Vagina (tissue), 2 donors: ENCODE measurements around the gene ULBP2. TPM values are rescaled to one million over a fixed set of nuclear protein-coding genes. Genes with fewer than 3 reads are reported as not detected.
"Not testable (repeated sequence)": the region's sequence is repeated elsewhere in the genome, so short reads cannot be mapped to it uniquely, and the experiment has no call there.

Source experiments
- DNase-seq, 2 donors: peaks; one replicate each; pipeline ENCODE4 v3.0.0-alpha.2; 2017; ENCODE audit errors: extremely low spot score in 2 of 2
- H3K27ac ChIP-seq: fragments of 200-600 bp; sonication (generic); one replicate; pipeline ENCODE4 v1.5.1; 2019
- H3K27me3 ChIP-seq: fragments of 200-600 bp; sonication (generic); one replicate; pipeline ENCODE4 v1.5.1; 2019
- H3K36me3 ChIP-seq, 2 donors: fragments of 200-600 bp; sonication (generic); one replicate each; pipeline ENCODE4 v1.5.1; 2017 to 2019
- H3K4me1 ChIP-seq: fragments of 200-600 bp; sonication (generic); one replicate; pipeline ENCODE4 v1.5.1; 2019
- H3K4me3 ChIP-seq, 2 donors: fragments of 200-600 bp; sonication (generic); 1 replicate in 1 of 2; 2 replicates in 1 of 2; pipeline ENCODE4 v1.5.1; 2016 to 2019
- H3K9me3 ChIP-seq: fragments of 200-600 bp; sonication (generic); one replicate; pipeline ENCODE4 v1.5.1; 2019
- CTCF ChIP-seq, 3 experiments: fragments of 450-650 bp in 2 of 3; fragments of 200-600 bp in 1 of 3; sonication (generic) in 1 of 3; IDR thresholded peaks; one replicate each; pipeline ENCODE4 v1.5.1; 2017 to 2019; ENCODE audit warnings: antibody characterized with exemption in 3 of 3, mild to moderate bottlenecking in 2 of 3, moderate library complexity in 2 of 3
- POLR2A ChIP-seq, 2 donors: fragments of 450-650 bp; IDR thresholded peaks; one replicate each; pipeline ENCODE4 v1.6.1; 2017; ENCODE audit warnings: antibody characterized with exemption in 2 of 2, mild to moderate bottlenecking in 2 of 2, moderate library complexity in 2 of 2
- POLR2AphosphoS5 ChIP-seq, 2 donors: sonication (generic); formaldehyde crosslinking; IDR thresholded peaks; one replicate each; pipeline ENCODE4 v1.9.0; 2017; ENCODE audit warnings: antibody characterized with exemption in 2 of 2, mild to moderate bottlenecking in 2 of 2, low read depth in 1 of 2; ENCODE audit not compliant: insufficient read depth in 1 of 2
- intact Hi-C: fragments of 100-400 bp; cut with DNase I; formaldehyde crosslinking; loops from one replicate; pipeline ENCODE4 v1.15.1; 2023
- total RNA-seq: library from RNA; depleted of rRNA; stranded (reverse); fragments of >200 nt; gene quantifications from one replicate; pipeline ENCODE4 v1.2.3, GENCODE V29; 2016

ULBP2 gene
- total RNA-seq, 1 donor from 2014 or later: not detected

GRCh38 chr6:149935668-149936067, 6.1 kb upstream of the ULBP2 start:
- peak in 1 of 2 donors; percentile 80 for DNase-seq
- H3K27me3 ChIP-seq: peaks cover 15% of the 10 kb centered on the region
- H3K9me3 ChIP-seq: no peaks in the 10 kb centered on the region
- H3K4me1 ChIP-seq: peaks cover 14% of the 10 kb centered on the region
- no peak overlapping the region for H3K27ac ChIP-seq
- H3K4me3 ChIP-seq: no peak overlapping the region
- H3K36me3 ChIP-seq: no peaks in the 10 kb centered on the region
- TF ChIP-seq CTCF (IDR thresholded peaks at IDR 0.05) (no peak), POLR2A (IDR thresholded peaks at IDR 0.05) (no peak), POLR2AphosphoS5 (IDR thresholded peaks at IDR 0.05; ENCODE audit: insufficient read depth in 1 of 2, low read depth in 1 of 2) (no peak)
- intact Hi-C loops: loop anchor here (1.0 kb wide), 1 partner anchor 81 kb away; no protein-coding TSS in a partner anchor

GRCh38 chr6:149936743-149937142, 5.1 kb upstream of the ULBP2 start:
- H3K4me3 ChIP-seq: no peak overlapping the region
- H3K27me3 ChIP-seq: peaks cover 15% of the 10 kb centered on the region
- H3K27ac ChIP-seq: no peak overlapping the region
- H3K4me1 ChIP-seq: peaks cover 24% of the 10 kb centered on the region
- H3K9me3 ChIP-seq: no peaks in the 10 kb centered on the region
- H3K36me3 ChIP-seq: no peaks in the 10 kb centered on the region
- TF ChIP-seq POLR2A (IDR thresholded peaks at IDR 0.05) (no peak), POLR2AphosphoS5 (IDR thresholded peaks at IDR 0.05; ENCODE audit: insufficient read depth in 1 of 2, low read depth in 1 of 2) (no peak), CTCF (IDR thresholded peaks at IDR 0.05) (no peak)
- intact Hi-C loops: loop anchor here (1.0 kb wide), 1 partner anchor 80 kb away; no protein-coding TSS in a partner anchor
- no peak for DNase-seq

- H3K9me3 ChIP-seq, H3K27ac ChIP-seq, H3K36me3 ChIP-seq, DNase-seq, intact Hi-C loops: not testable (repeated sequence)
- Histone ChIP-seq H3K4me1 (peaks cover 31% of the 10 kb centered on the region), H3K4me3 (peak overlapping the region; percentile 38 to 43), H3K27me3 (peaks cover 15% of the 10 kb centered on the region)
Measured at GRCh38 chr6:149938013-149938570, 3.7 kb upstream of the ULBP2 start.

GRCh38 chr6:149938571-149939355, 3.1 kb upstream of the ULBP2 start:
- H3K27me3 ChIP-seq: peaks cover 15% of the 10 kb centered on the region
- H3K4me3 ChIP-seq: peak overlapping the region; percentile 38 to 43
- no peaks in the 10 kb centered on the region for H3K36me3 ChIP-seq
- intact Hi-C loops: no loop called here
- H3K9me3 ChIP-seq: no peaks in the 10 kb centered on the region
- H3K27ac ChIP-seq: no peak overlapping the region
- no peak for DNase-seq
- TF ChIP-seq CTCF (IDR thresholded peaks at IDR 0.05) (no peak), POLR2AphosphoS5 (IDR thresholded peaks at IDR 0.05; ENCODE audit: insufficient read depth in 1 of 2, low read depth in 1 of 2) (peak in 1 of 2 donors; percentile 40), POLR2A (IDR thresholded peaks at IDR 0.05) (no peak)
- peaks cover 31% of the 10 kb centered on the region for H3K4me1 ChIP-seq

GRCh38 chr6:149939356-149939648, 2.5 kb upstream of the ULBP2 start:
- no peaks in the 10 kb centered on the region for H3K36me3 ChIP-seq
- no peak for DNase-seq
- intact Hi-C loops: no loop called here
- TF ChIP-seq POLR2A (IDR thresholded peaks at IDR 0.05) (no peak), POLR2AphosphoS5 (IDR thresholded peaks at IDR 0.05; ENCODE audit: insufficient read depth in 1 of 2, low read depth in 1 of 2) (no peak), CTCF (IDR thresholded peaks at IDR 0.05) (no peak)
- H3K27me3 ChIP-seq: peaks cover 15% of the 10 kb centered on the region
- H3K4me1 ChIP-seq: peaks cover 31% of the 10 kb centered on the region
- no peak overlapping the region for H3K27ac ChIP-seq
- no peaks in the 10 kb centered on the region for H3K9me3 ChIP-seq
- no peak overlapping the region for H3K4me3 ChIP-seq
